HG02763 (cell line): Measurements from ENCODE around the gene LRBA.
A peak's percentile ranks its signal among the peaks of the same experiment; 100 is the strongest.
"Not testable (repeated sequence)": the region's sequence is repeated elsewhere in the genome, so short reads cannot be mapped to it uniquely, and the experiment has no call there.

Source experiments
- ATAC-seq: cut with Tn5 transposase; IDR thresholded peaks from one replicate; pipeline ENCODE4 v1.9.1; 2021; ENCODE audit warnings: mild to moderate bottlenecking, moderate library complexity; ENCODE audit not compliant: unreplicated experiment

Gene LRBA

DNA sequence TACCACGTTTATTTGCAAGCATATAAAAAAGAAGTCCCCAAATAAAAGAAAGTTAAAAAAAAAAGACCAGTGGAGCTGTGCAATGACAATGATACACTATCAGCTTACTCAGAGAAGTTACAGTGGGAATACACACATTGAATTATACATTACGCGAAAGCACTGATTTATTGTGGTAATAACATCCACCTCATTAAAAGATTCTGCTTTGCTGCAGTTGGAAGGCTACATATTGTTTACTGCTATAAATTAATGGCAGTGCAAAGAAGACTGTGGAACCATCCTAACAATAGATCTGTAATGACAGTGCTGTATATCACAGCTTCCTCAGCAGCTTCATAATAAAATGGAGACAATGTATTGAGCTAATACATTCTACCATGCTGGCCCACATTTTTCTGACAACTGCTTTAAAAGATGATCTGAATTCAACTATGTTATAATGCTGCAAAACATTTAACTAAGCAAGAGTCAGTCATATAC lies 575.6 kb downstream of the LRBA start:
- no peak for ATAC-seq

DNA sequence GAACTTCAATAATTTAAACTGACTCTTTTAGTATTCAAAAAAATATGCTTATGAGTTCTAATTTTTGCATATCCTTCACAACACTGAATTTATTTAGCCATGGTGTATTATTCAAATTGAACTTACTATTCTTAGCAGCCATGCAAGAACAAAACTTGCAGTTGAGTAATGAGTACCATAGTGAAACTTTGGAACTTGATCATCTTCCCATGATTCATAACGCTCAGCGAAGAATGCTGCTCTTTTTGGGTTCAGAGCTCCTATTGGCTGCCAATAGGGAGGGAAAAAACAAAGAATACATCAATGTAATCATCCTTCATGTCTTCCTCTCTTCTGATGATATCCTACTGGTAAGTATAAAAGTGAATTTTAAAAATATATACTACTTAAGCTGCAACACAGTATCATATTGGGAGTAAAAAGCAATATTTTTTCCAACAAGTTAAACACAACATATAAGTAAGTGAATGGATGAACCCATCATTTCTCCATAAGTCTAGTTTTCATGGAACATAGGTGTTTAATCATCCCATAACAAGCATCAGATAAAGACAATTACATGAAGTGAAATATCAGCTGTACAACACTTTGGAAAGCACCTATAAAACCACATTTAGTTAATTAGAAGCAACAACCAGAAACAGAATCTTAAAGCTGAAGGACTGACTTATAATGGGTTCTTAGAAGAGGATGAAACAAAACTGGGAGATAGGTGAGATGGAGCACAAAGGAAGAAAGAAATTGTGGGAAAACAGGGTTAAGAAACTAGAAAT lies 578.3 kb downstream of the LRBA start:
- ATAC-seq: no peak

DNA sequence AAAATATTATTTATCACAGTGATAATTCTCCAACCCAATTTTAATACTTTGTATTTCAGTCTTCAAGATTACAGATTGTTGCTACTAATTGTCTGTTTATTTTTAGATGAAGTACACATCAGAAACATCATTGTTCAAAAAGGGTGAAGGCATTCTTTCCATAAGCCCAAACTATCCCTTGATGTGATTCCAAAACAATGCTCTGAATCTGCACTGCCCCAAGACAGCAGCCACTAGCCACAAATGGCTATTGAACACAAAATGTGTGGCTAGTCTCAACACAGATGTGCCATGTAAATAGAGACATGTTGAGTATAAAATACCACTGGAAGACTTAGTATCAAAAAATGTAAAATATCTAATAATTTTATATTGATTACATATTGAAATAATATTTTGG lies 583.9 kb downstream of the LRBA start:
- ATAC-seq: no peak

DNA sequence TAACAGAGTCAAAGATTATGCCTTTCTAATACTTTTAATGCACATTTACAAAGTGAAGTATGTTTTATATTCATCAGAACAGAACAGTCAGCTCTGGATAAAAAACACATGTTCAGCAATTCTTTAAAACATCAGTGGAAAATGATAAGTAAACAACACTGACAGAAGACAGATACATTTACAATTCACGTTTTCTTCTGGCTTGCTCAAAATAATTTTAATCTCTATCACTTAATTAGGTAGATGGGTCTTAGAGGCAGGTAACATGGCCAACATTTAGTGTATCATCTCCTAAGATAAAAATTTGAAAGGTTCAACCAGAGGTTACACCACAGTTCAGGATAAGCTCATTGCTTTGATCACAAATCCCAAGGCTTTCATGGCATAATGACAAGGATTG lies 589.9 kb downstream of the LRBA start:
- ATAC-seq: no peak

DNA sequence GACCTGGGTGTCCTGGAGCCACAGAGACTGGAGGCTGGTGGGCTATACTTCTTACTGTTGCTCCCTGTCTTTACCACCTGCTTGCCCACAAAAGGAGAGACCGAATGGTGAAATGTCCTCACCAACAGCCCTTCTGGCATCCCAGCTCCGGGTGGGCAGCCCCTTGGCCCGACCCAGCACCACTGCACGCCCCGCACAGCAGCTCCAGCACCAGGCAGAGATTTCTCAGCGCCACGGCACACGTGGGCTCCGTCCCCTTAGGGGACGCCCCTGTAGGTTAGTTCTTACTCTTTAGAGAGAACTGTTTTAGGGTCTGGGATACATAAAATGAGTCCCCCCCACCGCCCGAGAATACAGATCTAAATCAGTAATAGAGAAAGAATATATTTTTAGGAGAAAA lies 591.6 kb downstream of the LRBA start:
- no peak for ATAC-seq

DNA sequence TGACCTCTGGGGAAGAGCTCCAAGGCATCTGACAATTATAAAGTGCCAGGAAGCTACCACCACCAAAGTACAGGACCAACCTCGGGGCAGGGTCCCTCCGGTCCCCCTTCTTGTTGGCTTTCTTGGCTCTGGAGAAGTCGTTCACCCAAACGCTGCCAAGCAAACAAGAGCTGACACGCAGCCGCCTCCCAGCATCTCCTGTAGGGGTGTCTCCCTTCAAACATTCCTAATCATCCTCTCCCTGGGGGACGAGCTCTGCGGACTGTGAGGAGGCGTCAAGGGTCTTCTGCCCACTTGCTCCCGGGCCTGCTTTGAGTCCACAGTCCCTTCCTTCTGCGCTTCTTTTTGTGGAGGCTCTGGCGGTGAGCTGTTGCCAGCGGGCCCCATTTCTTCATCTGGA lies 592.0 kb downstream of the LRBA start:
- ATAC-seq: no peak

DNA sequence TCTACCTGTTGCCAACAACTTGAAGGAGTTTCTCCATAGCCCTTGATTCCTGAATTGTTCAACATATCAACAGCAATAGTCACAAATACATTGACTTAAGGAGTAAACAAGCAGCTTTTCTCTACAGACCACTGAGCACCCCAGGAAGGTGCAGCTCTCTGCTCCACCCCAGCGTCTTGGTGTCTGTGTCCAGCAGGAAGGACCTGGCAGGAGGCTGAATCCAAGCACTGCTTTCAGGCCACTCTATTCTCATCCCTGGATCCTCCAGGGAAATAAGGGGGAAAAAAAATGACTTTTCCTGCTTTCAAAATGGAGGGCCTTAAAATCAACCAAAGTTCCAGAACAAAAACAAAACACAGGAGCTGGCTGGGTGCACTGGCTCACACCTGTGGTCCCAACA lies 593.5 kb downstream of the LRBA start:
- no peak for ATAC-seq

DNA sequence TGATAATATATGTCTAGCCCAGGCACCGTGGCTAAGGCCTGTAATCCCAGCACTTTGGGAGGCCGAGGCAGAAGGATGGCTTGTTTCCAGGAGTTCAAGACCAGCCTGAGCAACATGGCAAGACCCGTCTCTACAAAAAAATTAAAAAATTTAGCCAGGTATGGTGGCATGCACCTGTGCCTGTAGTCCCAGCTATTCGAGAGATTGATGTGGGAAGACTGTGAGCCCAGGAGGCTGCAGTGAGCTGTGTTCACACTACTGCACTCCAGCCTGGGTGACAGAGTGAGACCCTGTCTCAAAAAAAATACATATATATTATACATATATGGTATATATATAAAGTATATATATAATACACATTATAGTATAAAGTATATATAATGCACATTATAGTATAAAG lies 595.1 kb downstream of the LRBA start:
- no peak for ATAC-seq

DNA sequence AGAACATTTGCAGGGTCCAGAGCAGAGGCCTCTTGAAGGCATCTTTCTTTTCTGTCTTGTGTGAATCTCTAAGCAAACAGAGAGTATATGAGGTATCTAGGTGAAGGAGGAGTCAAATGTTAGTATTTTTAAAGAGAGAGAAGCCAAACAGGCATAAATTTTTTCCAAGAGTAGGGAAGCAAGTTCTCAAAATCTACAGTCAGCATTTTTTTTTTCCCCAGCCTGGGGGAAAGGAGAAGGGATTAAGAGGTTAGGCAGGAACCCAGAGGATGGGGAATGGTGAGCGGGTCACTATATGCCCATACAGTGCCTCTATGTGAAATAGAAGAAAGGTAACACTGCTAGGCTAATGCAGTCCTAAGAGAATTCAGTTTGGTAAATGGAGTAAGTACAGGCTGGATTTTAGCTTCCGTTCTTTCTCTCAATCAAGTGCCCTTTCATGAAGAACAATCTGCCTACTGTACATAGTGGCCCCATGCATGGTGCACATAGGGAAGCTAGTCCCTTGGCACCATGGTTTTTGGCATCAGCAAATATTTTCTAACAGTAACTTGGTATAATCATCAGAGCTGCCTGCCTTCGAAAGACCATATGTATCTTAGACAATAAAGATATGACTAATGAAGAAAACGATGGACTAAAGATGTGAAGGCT lies 596.2 kb downstream of the LRBA start:
- no peak for ATAC-seq

DNA sequence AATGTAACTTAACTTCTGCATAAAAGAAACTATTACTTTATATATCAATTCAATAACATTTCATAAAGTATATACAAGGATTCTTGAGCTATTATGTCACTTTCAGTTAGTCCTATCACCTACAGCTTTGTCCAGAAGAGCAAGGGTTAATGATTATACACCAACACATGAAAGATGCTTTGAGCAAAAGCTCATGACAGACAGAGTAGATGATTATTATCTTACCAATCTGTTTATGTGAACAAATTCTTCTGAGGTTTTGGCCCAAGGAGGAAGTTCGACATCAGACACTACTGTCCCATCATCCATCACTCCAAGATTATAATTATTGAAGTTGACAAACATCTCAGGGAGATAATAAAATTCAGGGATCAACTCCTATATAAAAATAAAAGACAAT lies 599.9 kb downstream of the LRBA start:
- no peak for ATAC-seq

DNA sequence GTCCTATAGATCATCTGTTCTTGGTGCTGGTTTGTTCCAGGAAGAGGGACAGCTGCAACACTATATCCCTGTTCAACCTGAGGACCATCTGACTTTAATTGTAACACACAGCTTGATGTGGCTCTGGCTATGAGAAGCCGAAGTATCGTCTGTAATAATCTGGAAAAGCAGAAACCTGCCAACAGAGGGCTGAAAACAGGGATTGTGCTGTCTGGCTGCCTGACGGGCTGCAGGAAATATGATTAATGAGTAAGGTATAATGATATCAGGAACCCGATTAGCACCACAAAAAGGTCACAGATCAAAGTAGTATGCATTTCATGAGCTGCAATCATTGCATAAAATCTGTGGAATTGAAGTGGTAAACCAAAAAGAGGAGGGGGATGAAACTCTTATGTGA lies 603.6 kb downstream of the LRBA start:
- ATAC-seq: no peak

DNA sequence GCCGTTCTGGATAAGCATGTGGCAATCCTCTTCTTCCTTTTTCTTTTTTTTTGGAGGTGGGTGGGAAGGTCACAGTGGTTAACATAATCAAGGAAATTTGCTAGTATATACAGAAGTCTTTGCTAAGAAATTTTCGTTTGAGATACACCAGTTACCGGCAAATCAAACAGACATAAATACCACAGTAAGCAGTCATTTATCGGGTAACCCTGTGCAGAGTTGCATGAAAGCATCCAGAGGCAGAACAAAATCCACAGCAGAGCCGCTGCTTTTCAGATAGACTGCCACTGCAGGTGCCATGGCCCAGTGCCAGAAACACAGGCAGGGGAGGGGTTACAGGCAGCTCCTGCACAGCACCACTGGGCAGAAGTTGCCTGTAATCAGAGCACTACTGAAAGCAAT lies 612.2 kb downstream of the LRBA start:
- peak; percentile 81 for ATAC-seq

DNA sequence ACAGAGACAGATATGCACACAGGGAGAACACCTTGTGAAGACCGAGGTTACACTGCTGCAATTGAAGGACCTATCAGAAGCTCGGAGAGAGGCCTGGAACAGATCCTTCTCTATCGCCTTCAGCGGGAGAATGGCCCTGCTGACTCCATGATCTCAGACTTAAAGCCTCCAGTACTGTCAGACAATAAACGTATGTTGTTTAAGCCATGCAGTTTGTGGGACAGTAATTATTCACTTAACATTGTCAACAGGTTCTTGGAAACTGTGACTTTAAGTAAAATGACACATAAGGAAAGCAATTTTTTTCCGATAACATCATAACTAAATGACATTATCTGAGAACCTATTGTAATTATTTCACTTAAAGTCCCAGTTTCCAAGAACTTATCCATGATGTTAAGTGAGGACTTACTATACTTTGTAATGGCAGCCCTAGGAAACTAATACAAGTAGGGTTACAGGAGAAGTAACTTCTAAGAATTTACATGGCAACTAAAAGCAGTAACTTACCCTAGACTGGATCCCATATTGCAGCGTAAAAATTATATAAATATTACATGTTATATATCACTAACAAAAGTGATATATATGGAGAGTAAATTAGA lies 613.9 kb downstream of the LRBA start:
- ATAC-seq: no peak

DNA sequence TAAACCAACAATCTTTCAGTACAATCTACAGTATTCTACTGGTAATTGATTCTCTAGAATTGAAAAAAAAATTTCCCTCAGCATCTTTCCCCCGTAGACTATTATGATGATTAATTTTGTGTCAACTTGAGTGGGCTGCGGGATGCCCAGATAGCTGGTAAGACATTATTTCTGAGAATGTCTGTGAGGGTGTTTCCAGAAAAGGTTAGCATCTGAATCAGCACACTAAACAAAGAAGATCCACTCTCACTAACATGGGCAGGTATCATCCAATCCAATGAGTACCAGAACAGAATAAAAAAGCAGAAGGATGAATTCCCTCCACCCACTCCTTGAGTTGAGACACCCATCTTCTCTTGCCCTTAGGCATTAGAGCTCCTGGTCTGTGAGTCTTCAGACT lies 619.2 kb downstream of the LRBA start:
- no peak for ATAC-seq

DNA sequence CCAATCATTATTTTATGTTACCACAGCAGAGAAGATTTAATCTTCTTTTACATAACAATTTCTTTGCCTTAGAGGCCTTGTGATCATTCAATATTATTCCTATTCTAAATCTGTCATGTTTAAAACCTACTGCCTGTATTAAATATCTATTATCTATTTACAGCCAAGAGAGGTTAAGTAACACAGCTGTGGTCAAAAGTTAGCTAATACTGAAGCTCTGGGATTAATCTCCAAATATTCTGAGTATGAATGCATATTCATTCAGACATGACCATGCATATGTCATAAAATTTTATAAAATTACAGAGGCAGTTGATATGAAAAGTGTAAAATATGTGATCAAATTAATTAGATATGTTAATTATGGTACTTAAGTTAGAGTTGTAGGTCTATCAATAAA lies 621.0 kb downstream of the LRBA start:
- ATAC-seq: no peak

DNA sequence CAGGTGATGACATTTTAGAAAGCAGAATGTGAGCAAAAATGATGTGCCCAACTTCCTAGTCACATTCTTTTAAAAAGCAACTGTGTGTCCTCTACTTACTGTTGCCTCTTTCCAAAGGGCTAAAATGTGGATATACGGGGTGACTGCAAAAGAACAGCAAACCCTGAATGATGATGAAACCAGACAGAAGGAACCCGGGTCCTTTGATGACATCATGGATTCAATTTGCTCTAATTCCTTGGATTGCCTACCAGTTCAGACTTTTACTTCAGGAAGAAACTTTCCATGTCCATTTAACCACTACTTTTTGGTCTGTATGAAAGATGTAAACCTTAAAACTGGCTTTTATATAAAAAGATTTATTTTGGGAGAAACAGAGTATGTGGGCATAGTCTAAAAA lies 624.0 kb downstream of the LRBA start:
- ATAC-seq: no peak

DNA sequence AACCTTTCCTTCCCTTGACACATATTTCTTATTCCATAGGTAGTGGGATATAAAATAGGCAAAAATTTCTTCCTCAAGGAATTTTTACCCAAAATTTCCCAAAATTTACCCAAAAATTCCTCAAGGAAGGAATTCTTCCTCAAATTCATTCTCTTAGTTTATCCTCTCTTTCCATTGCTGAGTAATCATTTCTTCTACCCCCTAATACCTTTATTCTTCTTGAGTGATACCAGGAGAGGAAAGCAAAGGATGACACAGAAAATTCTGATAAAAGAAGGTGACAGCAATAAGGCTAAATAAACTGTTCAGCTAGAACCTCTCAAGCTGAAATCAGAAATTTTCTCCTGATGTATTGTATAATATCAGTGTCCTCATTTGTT lies 624.6 kb downstream of the LRBA start:
- ATAC-seq: no peak

DNA sequence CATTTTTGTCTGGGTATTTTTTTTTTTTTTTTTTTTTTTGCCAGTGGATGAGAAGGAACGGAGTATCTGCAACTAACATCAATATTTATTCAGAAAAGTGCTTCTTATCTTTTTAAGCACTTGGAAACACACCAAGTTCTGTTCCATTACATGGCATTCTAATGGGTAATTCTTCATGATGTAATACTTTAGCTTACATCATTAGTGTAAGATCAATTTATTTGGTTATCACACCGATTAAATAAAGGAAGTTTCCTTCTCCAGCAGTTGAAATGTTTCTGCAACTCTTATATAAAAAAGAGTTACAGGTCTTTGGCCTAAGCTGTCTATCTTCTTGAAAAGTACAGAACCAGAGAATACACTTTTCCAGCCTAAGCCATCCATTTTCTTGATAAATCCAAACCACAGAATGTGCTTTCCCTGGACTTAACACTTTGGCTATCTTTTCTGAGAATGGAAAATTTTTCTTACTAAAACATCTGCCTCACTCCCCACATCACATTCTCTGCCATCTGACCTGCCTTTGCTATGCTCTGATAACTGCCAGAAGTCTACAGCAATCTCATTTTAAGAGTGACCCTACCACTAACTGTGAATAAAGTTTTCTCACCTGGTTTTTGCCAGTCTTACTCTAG lies 625.1 kb downstream of the LRBA start:
- no peak for ATAC-seq

DNA sequence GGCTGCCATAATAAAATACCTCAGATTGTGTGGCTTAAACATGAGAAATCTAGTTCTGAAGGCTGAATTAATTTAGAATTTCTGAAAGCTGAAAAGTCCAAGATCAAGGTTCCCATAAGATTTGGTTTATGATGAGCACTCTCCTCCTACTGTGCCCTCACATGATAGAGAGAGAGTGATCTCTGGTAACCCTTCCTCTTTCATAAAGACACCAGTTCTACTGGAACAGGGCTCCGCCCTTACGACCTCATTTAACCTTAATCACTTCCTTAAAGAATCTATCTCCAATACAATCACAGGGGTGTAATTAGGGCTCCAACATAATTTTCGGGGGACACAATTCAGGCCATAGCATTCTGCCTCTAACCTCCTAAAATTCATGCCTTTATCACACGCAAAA lies 627.1 kb downstream of the LRBA start:
- ATAC-seq: no peak

DNA sequence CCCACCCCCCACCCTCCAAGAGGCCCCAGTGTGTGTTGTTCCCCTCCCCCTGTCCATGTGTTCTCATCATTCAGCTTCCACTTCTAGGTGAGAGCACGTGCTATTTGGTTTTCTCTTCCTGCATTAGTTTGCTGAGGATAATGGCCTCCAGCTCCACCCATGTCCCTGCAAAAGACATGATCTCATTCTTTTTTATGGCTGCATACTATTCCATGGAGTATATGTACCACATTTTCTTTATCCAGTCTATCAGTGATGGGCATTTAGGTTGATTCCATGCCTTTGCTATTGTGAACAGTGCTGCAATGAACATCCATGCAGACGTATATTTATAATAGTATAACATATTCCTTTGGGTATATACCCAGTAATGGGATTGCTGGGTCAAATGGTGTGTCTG lies 628.7 kb downstream of the LRBA start:
- not testable (repeated sequence) for ATAC-seq

DNA sequence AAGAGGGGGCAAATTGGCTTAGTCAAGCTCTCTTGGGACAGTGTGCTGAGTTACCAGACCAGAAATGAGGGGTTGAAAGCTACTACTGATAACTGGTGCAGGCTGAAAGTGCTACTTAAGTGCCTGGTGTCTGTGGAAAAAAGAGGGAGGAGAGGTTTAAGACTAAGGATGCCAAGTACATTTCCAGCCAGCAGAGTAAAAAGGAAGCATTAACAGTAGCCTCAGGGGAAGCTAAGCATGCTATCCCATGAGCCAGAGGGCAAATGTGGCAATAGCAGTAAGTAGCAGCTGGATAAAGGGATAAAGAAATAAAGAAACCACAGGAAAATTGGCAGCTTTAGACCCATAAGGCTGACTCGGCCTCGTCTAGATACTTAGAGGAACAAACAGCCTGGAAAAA lies 629.5 kb downstream of the LRBA start:
- no peak for ATAC-seq

DNA sequence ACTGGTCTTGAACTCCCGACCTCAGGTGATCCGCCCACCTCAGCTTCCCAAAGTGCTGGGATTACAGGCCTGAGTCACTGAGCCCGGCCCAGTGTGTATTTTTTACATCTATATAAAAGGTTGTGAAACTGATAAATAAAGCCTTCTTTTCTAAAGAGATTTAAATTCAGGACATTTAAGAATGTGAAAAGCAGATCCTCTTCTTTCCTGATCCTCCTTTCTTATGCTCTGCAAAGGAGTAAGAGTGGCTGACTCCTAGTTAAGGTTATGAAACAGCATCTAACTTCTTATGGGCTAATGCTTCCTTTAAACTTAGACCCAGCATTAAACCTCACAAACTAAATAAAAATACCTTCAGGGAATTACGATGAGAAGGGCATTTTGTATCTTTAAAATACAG lies 630.8 kb downstream of the LRBA start:
- ATAC-seq: no peak
